HCT116 (cell line): ENCODE data around the gene FRMD4A. TPM values are rescaled to one million over a fixed set of nuclear protein-coding genes. Genes with fewer than 3 reads are reported as not detected.

Experiments used
- ATAC-seq: fragments of 200-7000 bp; cut with Tn5 transposase; 2 replicates; pipeline ENCODE4 v1.9.1; 2020; ENCODE audit warnings: mild to moderate bottlenecking, moderate library complexity
- BruUV-seq: library from RNA; stranded (reverse); fragments of 400-500 nt; replicated peaks from 2 replicates; lab custom pipeline; 2021; lab: Mats Ljungman, UMichigan
- CTCF ChIA-PET: fragments of 300-600 bp; sonication (Branson Sonifier 250); formaldehyde crosslinking; loops from one replicate; lab custom pipeline; 2021; ENCODE audit warnings: antibody characterized with exemption; lab: Charles Lee
- POLR2A ChIA-PET: fragments of 300-600, 350-600 bp; sonication (Branson Sonifier 250); formaldehyde crosslinking; loops from one replicate; lab custom pipeline; 2021; ENCODE audit warnings: antibody characterized with exemption; lab: Charles Lee
- RAD21 ChIA-PET, 2 experiments: fragments of 300-600 bp; sonication (Branson Sonifier 250); formaldehyde crosslinking; loops; one replicate each; lab custom pipeline; 2023; ENCODE audit warnings: low total read pairs in 2 of 2; ENCODE audit not compliant: uncharacterized antibody in 2 of 2, unreplicated experiment in 2 of 2, low non-redundant PET in 1 of 2; lab: Charles Lee
- DNase-seq: peaks from one replicate; pipeline ENCODE4 v3.0.0-alpha.2; 2010; ENCODE audit warnings: low read depth, low spot score
- H2AFZ ChIP-seq: fragments of 200-600 bp; shearing (Covaris generic), sonication (generic); 2 replicates; pipeline ENCODE4 v1.6.1; 2017; ENCODE audit warnings: low read depth, mixed run types, mixed read lengths, antibody characterized with exemption, low read length; ENCODE audit not compliant: poor library complexity, severe bottlenecking
- H3K27ac ChIP-seq: 2 replicates; pipeline ENCODE4 v1.5.1; 2012; ENCODE audit warnings: low read depth, low read length
- H3K27me3 ChIP-seq: fragments of 200-600 bp; sonication (generic); 2 replicates; pipeline ENCODE4 v1.6.1; 2016; ENCODE audit warnings: mixed run types, low read length, mixed read lengths; ENCODE audit not compliant: insufficient read depth
- H3K36me3 ChIP-seq, 2 experiments: fragments of 200-500 bp in 1 of 2; fragments of 200-600 bp in 1 of 2; sonication (Bioruptor generic) in 1 of 2; sonication (generic) in 1 of 2; 2 replicates each; pipeline versions ENCODE4 v1.5.1 to v1.6.1; 2014 to 2016; ENCODE audit warnings: low read length in 2 of 2, inconsistent platforms in 1 of 2, mixed read lengths in 1 of 2, mixed run types in 1 of 2; ENCODE audit not compliant: insufficient read depth in 2 of 2, control insufficient read depth in 1 of 2
- H3K4me1 ChIP-seq, 2 experiments: fragments of 200-600 bp in 1 of 2; sonication (generic) in 1 of 2; 2 replicates each; pipeline versions ENCODE4 v1.5.1 to v1.6.1; 2012 to 2017; ENCODE audit warnings: low read length in 2 of 2, inconsistent platforms in 1 of 2, mild to moderate bottlenecking in 1 of 2, mixed read lengths in 1 of 2, mixed run types in 1 of 2, moderate library complexity in 1 of 2; ENCODE audit not compliant: insufficient read depth in 2 of 2, control insufficient read depth in 1 of 2
- H3K4me2 ChIP-seq: fragments of 200-600 bp; sonication (generic); 2 replicates; pipeline ENCODE4 v1.6.1; 2017; ENCODE audit warnings: mixed run types, low read length, mixed read lengths
- H3K4me3 ChIP-seq, 2 experiments: fragments of 200-600 bp in 1 of 2; sonication (generic) in 1 of 2; replicated peaks in 1 of 2; 2 replicates each; pipeline ENCODE4 v1.5.1; 2011 to 2016; ENCODE audit warnings: low read length in 2 of 2, control low read depth in 1 of 2, low read depth in 1 of 2, mild to moderate bottlenecking in 1 of 2, mixed read lengths in 1 of 2, mixed run types in 1 of 2
- H3K79me2 ChIP-seq: fragments of 200-600 bp; sonication (generic); 2 replicates; pipeline ENCODE4 v1.6.1; 2017; ENCODE audit warnings: mild to moderate bottlenecking, mixed run types, low read length, moderate library complexity, mixed read lengths; ENCODE audit not compliant: insufficient read depth
- H3K9ac ChIP-seq: fragments of 200-600 bp; sonication (generic); 2 replicates; pipeline ENCODE4 v1.6.1; 2016; ENCODE audit warnings: low read length, mixed read lengths
- H3K9me2 ChIP-seq: fragments of 200-600 bp; sonication (generic), shearing (Covaris generic); 2 replicates; pipeline ENCODE4 v1.6.1; 2017; ENCODE audit warnings: mixed run types, mild to moderate bottlenecking, moderate library complexity; ENCODE audit not compliant: insufficient read depth
- H3K9me3 ChIP-seq, 2 experiments: fragments of 200-500 bp in 1 of 2; fragments of 200-600 bp in 1 of 2; sonication (Bioruptor generic) in 1 of 2; sonication (generic) in 1 of 2; 2 replicates each; pipeline ENCODE4 v1.6.1; 2014 to 2017; ENCODE audit warnings: low read length in 2 of 2, mixed read lengths in 2 of 2, inconsistent platforms in 1 of 2, low read depth in 1 of 2, mild to moderate bottlenecking in 1 of 2, mixed run types in 1 of 2, moderate library complexity in 1 of 2; ENCODE audit not compliant: control insufficient read depth in 1 of 2, insufficient read depth in 1 of 2
- H4K20me1 ChIP-seq: fragments of 200-600 bp; sonication (generic), shearing (Covaris generic); 2 replicates; pipeline ENCODE4 v1.6.1; 2017; ENCODE audit warnings: mixed run types, mild to moderate bottlenecking, moderate library complexity; ENCODE audit not compliant: insufficient read depth
- FOSL1 ChIP-seq: IDR thresholded peaks from 2 replicates; pipeline ENCODE4 v1.6.1; 2012; ENCODE audit warnings: low read depth
- intact Hi-C: fragments of 100-400 bp; cut with micrococcal nuclease; formaldehyde crosslinking; loops from 2 replicates; pipeline ENCODE4 v1.10.0; 2022
- total RNA-seq: library from RNA; stranded (reverse); gene quantifications from one replicate; pipeline ENCODE4 v1.2.1, GENCODE V29; 2021; ENCODE audit not compliant: unreplicated experiment
- TF ChIP-seq, protein P1 (sequence below): IDR thresholded peaks from 2 replicates; pipeline ENCODE4 v1.6.1; 2011; ENCODE audit warnings: mild to moderate bottlenecking, low read length, moderate library complexity; ENCODE audit not compliant: insufficient replicate concordance; ENCODE audit errors: extremely low read depth
- TF ChIP-seq, protein P2 (sequence below), 3 experiments: fragments of 200-600 bp in 1 of 3; sonication (generic) in 1 of 3; IDR thresholded peaks in 2 of 3; conservative IDR thresholded peaks in 1 of 3; 2 replicates each; pipeline ENCODE4 v1.5.1; 2012 to 2017; ENCODE audit warnings: low read depth in 2 of 3, low read length in 2 of 3, antibody characterized with exemption in 1 of 3, borderline replicate concordance in 1 of 3, control low read depth in 1 of 3, mild to moderate bottlenecking in 1 of 3, mixed read lengths in 1 of 3, mixed run types in 1 of 3, moderate library complexity in 1 of 3; ENCODE audit not compliant: insufficient read depth in 1 of 3

FRMD4A gene
- total RNA-seq, 1 experiment from 2014 or later, result 0.20 TPM

DNA sequence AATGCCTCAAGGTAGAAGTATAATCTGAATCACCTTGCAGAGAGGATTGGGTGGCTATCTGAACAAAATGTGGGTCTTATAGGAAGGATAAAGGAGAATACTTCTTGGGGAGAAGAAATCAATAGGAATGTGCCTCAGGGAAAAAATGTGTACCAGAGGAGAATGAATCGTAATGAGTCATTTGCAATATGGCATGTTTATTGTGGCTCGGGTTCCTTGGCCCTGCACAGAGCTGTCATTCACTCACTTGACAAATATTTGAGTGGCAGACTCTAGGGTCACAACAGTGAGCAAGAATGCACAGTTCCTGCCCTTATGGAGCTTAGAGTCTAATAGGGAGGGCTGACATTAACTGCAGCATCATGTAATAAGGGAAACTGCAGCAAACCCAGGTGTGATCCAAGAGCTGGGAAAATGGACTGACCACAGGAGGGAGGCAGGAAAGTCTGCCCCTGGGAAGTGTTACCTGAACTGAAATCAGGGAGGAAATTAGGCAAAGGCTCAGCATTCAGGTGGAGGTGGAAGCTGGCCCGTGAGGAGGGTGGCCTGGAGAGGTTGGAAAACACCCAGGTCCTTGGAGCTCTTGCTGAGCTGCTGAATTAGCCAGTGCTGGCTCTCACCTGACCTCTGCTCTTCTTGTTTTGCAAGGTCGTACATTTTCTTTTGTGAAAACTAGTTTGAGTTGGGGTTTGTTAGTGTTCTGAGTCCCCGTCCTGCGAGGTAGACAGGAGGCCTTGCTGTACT, 203.9 kb downstream of the FRMD4A start:
- BruUV-seq, result no TSS peak
- Histone ChIP-seq H3K4me2 (peak overlapping the region; percentile 1; the same call in 1 of the 2 replicates), H3K9me2 (no peaks in the 10 kb centered on the region), H3K9ac (no peak overlapping the region), H3K4me3 (no peak overlapping the region), H3K27me3 (peaks cover 10% of the 10 kb centered on the region; the same call in 1 of the 2 replicates), H2AFZ (no peak overlapping the region), H3K4me1 (peaks cover 7 to 8% of the 10 kb centered on the region in 2 experiments), H3K9me3 (no peaks in the 10 kb centered on the region), H4K20me1 (no peaks in the 10 kb centered on the region), H3K36me3 (no peaks in the 10 kb centered on the region), H3K27ac (no peak overlapping the region), H3K79me2 (no peaks in the 10 kb centered on the region)
- ChIA-PET CTCF (no interaction called here), RAD21 (no interaction called here), POLR2A (interaction anchor here (1.2 kb wide), 1 partner anchor 59 kb away, joined by 3 read pairs; no protein-coding TSS in a partner anchor)
- intact Hi-C loops, result no loop called here
- TF ChIP-seq, protein P1, sequence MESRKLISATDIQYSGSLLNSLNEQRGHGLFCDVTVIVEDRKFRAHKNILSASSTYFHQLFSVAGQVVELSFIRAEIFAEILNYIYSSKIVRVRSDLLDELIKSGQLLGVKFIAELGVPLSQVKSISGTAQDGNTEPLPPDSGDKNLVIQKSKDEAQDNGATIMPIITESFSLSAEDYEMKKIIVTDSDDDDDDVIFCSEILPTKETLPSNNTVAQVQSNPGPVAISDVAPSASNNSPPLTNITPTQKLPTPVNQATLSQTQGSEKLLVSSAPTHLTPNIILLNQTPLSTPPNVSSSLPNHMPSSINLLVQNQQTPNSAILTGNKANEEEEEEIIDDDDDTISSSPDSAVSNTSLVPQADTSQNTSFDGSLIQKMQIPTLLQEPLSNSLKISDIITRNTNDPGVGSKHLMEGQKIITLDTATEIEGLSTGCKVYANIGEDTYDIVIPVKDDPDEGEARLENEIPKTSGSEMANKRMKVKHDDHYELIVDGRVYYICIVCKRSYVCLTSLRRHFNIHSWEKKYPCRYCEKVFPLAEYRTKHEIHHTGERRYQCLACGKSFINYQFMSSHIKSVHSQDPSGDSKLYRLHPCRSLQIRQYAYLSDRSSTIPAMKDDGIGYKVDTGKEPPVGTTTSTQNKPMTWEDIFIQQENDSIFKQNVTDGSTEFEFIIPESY, result no peak
- peak; percentile 38; the same call in 1 of the 2 replicates for TF ChIP-seq FOSL1
- TF ChIP-seq, protein P2, sequence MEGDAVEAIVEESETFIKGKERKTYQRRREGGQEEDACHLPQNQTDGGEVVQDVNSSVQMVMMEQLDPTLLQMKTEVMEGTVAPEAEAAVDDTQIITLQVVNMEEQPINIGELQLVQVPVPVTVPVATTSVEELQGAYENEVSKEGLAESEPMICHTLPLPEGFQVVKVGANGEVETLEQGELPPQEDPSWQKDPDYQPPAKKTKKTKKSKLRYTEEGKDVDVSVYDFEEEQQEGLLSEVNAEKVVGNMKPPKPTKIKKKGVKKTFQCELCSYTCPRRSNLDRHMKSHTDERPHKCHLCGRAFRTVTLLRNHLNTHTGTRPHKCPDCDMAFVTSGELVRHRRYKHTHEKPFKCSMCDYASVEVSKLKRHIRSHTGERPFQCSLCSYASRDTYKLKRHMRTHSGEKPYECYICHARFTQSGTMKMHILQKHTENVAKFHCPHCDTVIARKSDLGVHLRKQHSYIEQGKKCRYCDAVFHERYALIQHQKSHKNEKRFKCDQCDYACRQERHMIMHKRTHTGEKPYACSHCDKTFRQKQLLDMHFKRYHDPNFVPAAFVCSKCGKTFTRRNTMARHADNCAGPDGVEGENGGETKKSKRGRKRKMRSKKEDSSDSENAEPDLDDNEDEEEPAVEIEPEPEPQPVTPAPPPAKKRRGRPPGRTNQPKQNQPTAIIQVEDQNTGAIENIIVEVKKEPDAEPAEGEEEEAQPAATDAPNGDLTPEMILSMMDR (IDR thresholded peaks at IDR 0.05 in 2 of 3, conservative IDR thresholded peaks at IDR 0.05 in 1 of 3; ENCODE audit: borderline replicate concordance in 1 of 3, insufficient read depth in 1 of 3, low read depth in 2 of 3, low read length in 2 of 3), result no peak
- ATAC-seq, result peak; percentile 62; the same call in 1 of the 2 replicates
- DNase-seq, result no peak
